Measurements from ENCODE around the gene FAM111A. TPM values are rescaled to one million over a fixed set of nuclear protein-coding genes. Genes with fewer than 3 reads are reported as not detected.

Gene FAM111A
- total and polyA plus RNA-seq, 10 of the 15 experiments (the other 5 are each of a cell fraction or from before 2014, with no cell fraction given) = 26.6 to 95.0 (median 67.5) TPM

DNA sequence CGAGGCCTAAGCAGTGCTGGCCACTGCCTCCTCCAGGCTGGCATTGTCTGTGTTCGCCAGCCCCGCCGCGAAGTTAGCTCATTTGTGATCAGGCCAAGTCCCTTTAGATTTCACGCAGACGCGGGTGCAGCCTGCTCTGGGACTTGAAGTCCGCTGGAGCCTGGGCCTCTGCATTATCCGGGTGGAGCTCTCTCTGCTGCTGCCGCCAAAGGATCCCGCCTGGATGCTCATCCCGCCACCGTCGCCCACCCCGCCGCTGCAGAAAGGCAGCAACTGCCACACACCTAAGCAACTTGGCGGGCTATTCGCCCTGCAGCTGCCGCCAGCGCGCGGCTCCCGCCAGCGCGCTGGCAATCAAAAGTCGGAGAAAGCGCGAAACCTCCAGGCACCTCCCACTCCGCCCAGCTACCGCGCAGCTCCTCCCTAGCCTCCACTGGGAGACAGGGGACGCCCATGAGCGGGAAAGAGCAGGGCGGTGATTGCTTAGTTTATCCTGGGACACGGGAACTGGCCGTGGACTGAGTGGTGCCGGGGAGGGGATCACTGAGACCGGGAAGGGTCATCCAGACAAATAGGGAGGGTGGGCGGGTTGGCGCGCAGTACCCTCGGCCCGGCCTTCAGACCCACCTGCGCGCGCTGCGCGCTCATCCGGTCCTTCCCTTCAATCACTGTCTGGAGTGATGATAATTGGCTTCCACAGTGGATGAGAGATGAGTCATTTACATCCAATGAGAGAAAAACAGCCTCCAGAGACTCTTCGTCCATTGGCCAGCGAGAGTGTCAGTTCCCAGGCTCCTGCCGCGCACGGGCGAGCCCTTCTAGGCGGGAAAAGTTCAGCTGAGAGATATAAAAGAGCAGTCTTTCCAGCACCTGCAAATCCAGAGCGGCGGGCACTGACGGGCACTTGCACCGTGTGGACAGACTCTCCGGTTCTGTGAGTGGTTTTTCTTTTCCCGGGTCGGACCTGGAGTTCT, 36.0 kb upstream of the FAM111A start, which contains the start of gene FAM111B:
TSS of gene FAM111B (plus strand) at position 875 of the 974 bp plus-strand sequence. CDS start 2,389 bp downstream, outside the sequence.
- peak; percentile 41 for FAIRE-seq
- intact Hi-C loops (cut with micrococcal nuclease; ENCODE audit: unreplicated experiment) = loop anchor here (1.0 to 10.0 kb wide), 5 partner anchors 28 to 528 kb away; partner anchors contain the start of genes FAM111A and ZFP91
- ChIA-PET POLR2A (interaction anchor here (0.7 to 4.2 kb wide), 6 partner anchors 9 to 104 kb away, joined by 3 to 20 read pairs (median 6); partner anchors contain the start of gene FAM111A), RAD21 (ENCODE audit: unreplicated experiment) (interaction anchor here (0.9 to 5.8 kb wide), 7 partner anchors 9 to 48 kb away, joined by 3 to 33 read pairs (median 4); partner anchors contain the start of gene FAM111A), CTCF (interaction anchor here (0.6 to 6.0 kb wide), 12 partner anchors 10 to 95 kb away, joined by 3 to 49 read pairs (median 12); partner anchors contain the start of genes DTX4 and FAM111A), SMC1A (ENCODE audit: uncharacterized antibody, unreplicated experiment) (interaction anchor here (0.9 to 5.9 kb wide), 16 partner anchors 9 to 54 kb away, joined by 3 to 32 read pairs (median 4); partner anchors contain the start of gene FAM111A)
- H3K9ac ChIP-seq (ENCODE audit: control insufficient read depth, insufficient read depth, low read length) = peak within 1 kb of the TSS; percentile 90
- no TSS peak for BruUV-seq (replicated peaks)
- H3K36me3 ChIP-seq (ENCODE audit: control insufficient read depth in 2 of 2, insufficient read depth in 2 of 2, low read length in 1 of 2) = no peaks in the 10 kb centered on the region
- H3K79me2 ChIP-seq (ENCODE audit: control insufficient read depth, insufficient read depth, low read length) = peaks cover 41% of the 10 kb centered on the region
- peak; percentile 85 for ATAC-seq
- DNase-seq (ENCODE audit: low read depth, low spot score) = peak; percentile 84
- H4K20me1 ChIP-seq (ENCODE audit: control insufficient read depth, insufficient read depth) = no peaks in the 10 kb centered on the region
- H3K27ac ChIP-seq (ENCODE audit: control insufficient read depth, insufficient read depth) = peak within 1 kb of the TSS; percentile 89
- H3K9me3 ChIP-seq (replicated peaks; ENCODE audit: control insufficient read depth, insufficient read depth, low read length) = no peaks in the 10 kb centered on the region
- peak within 1 kb of the TSS; percentile 67 for H2AFZ ChIP-seq (ENCODE audit: control insufficient read depth, low read depth, low read length)
- H3K27me3 ChIP-seq (replicated peaks in 1 of 2; ENCODE audit: control insufficient read depth in 2 of 2, insufficient read depth in 2 of 2, low read length in 1 of 2) = no peaks in the 10 kb centered on the region
- peak within 1 kb of the TSS; percentile 79 for H3K4me3 ChIP-seq
- in situ Hi-C loops (cut with MboI) = loop anchor here (5.0 to 10.0 kb wide), 2 partner anchors 36 to 532 kb away; partner anchors contain the start of genes FAM111A, LPXN and ZFP91
- peak within 1 kb of the TSS; percentile 92 for H3K4me2 ChIP-seq (ENCODE audit: control insufficient read depth, insufficient read depth)
- under 1% methylated on average over 62 of the region's 64 CpGs for WGBS (ENCODE audit: insufficient coverage, insufficient replicate concordance, low lambda C conversion rate, missing lambda C conversion rate)
- H3K4me1 ChIP-seq (ENCODE audit: control insufficient read depth, insufficient read depth, low read length) = peaks cover 7% of the 10 kb centered on the region
- TF ChIP-seq CREB1 (IDR thresholded peaks at IDR 0.05; ENCODE audit: low read depth) (peak; percentile 57), YBX1 (IDR thresholded peaks at IDR 0.05) (no peak), TCF12 (IDR thresholded peaks at IDR 0.05; ENCODE audit: low read depth, low read length) (peak; percentile 65; the same call in 1 of the 2 replicates), SP1 (IDR thresholded peaks at IDR 0.05; ENCODE audit: low read depth, low read length) (peak; percentile 94), GATAD2B (conservative IDR thresholded peaks at IDR 0.05; ENCODE audit: low read depth) (peak; percentile 13; the same call in 1 of the 2 replicates), SMAD5 (IDR thresholded peaks at IDR 0.05; ENCODE audit: low read depth) (peak; percentile 83), ATF2 (IDR thresholded peaks at IDR 0.05; ENCODE audit: low read length) (peak; percentile 92), TAF1 (IDR thresholded peaks at IDR 0.05; ENCODE audit: borderline replicate concordance, low read depth, low read length) (peak; percentile 69; the same call in 1 of the 2 replicates), PML (IDR thresholded peaks at IDR 0.05; ENCODE audit: low read length) (peak; percentile 93), RB1 (IDR thresholded peaks at IDR 0.05; ENCODE audit: borderline replicate concordance) (peak; percentile 91; the same call in 1 of the 2 replicates), POU2F2 (IDR thresholded peaks at IDR 0.05; ENCODE audit: borderline replicate concordance, low read depth, low read length) (peak; percentile 75; the same call in 1 of the 3 replicates), CBFB (IDR thresholded peaks at IDR 0.05; ENCODE audit: low read depth) (peak; percentile 54; the same call in 1 of the 2 replicates), POLR2A (IDR thresholded peaks at IDR 0.05; ENCODE audit: low read depth, low read length) (peak; percentile 79), STAT1 (conservative IDR thresholded peaks at IDR 0.05) (no peak), BHLHE40 (IDR thresholded peaks at IDR 0.05; ENCODE audit: borderline replicate concordance in 1 of 2, low read depth in 2 of 2, low read length in 1 of 2) (peak; percentile 93 to 96), PBX3 (IDR thresholded peaks at IDR 0.05; ENCODE audit: insufficient replicate concordance, low read depth, low read length) (peak; percentile 95), CHD2 (IDR thresholded peaks at IDR 0.05; ENCODE audit: borderline replicate concordance, low read depth, low read length) (peak; percentile 72; the same call in 1 of the 2 replicates), IKZF1 (conservative IDR thresholded peaks at IDR 0.05) (peak; percentile 57), YY1 (IDR thresholded peaks at IDR 0.05; ENCODE audit: low read depth, low read length) (0 out of 2 replicates have a peak, but pooled peaks have one; percentile 15)
- TF ChIP-seq, protein P1, sequence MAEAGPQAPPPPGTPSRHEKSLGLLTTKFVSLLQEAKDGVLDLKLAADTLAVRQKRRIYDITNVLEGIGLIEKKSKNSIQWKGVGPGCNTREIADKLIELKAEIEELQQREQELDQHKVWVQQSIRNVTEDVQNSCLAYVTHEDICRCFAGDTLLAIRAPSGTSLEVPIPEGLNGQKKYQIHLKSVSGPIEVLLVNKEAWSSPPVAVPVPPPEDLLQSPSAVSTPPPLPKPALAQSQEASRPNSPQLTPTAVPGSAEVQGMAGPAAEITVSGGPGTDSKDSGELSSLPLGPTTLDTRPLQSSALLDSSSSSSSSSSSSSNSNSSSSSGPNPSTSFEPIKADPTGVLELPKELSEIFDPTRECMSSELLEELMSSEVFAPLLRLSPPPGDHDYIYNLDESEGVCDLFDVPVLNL (IDR thresholded peaks at IDR 0.05; ENCODE audit: low read depth, low read length) = peak; percentile 86

Data from GM12878 (cell line).